ENCODE measurements around the gene COQ3. TPM values are rescaled to one million over a fixed set of nuclear protein-coding genes. Genes with fewer than 3 reads are reported as not detected.
A peak's percentile ranks its signal among the peaks of the same experiment; 100 is the strongest.

COQ3 gene
- total RNA-seq, 1 experiment from 2014 or later, result 5.3 TPM

DNA sequence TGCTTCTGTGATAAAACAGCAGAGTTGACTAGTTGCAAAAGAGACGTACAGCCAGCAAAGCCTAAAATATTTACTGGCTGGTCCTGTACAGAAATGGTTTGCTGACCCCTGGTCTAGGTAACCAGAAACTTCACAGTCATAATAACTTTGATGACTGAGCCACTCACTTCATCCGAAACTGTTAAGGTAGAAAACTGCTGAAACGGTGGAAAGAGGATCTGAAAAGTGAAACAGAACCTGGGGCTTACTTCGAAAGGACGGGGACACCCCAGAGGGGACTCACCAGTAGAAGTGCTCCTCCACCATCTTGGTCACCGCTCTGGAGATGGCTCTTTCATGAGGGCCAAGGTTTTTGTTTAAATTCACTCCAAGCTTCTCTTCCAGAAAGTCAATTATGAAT is 60.9 kb downstream of the COQ3 start:
- no peak for DNase-seq (ENCODE audit: low read depth)

DNA sequence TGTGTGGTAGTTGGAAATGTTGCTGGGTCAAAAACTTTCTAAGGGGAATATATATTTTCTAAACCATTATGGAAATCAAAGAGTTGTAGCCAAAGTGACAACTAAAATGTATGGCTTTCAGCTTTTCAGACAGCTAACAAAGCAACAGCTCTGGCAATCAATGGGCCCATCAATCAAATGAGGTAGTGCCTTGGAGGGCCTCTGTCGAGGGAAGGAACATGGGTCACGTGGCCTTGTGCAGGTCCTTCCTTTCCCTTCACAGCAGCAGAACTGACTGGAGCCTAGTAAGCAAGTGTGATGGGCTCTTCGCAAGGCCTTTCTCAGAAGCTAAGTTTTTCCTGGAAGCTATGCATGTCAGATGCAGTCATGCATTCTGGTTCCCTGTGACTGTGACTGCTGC is 62.5 kb downstream of the COQ3 start:
- no peak for DNase-seq (ENCODE audit: low read depth)

- DNase-seq (ENCODE audit: low read depth), result peak; percentile 77
These were observed 63.8 kb downstream of the COQ3 start for GRCh38 chr6:99330159-99330558.

- no peak for DNase-seq (ENCODE audit: low read depth)
These were observed 69.0 kb downstream of the COQ3 start for GRCh38 chr6:99324996-99325395.

Other genes with a start within 250 kb of the COQ3 start
- 0.90 and 2.9 TPM in 2 replicates for gene FAXC, start 44.5 kb downstream of the COQ3 start, total RNA-seq (2014; rRNA removed)
- gene PNISR, start 31.1 kb upstream of the COQ3 start, total RNA-seq (2014; rRNA removed), result 42.5 and 55.9 TPM in 2 replicates
- gene USP45, start 121.2 kb upstream of the COQ3 start, total RNA-seq (2014; rRNA removed), result 11.1 and 11.4 TPM in 2 replicates
- 67.9 and 71.2 TPM in 2 replicates for gene CCNC, start 174.5 kb upstream of the COQ3 start, total RNA-seq (2014; rRNA removed)
- gene PRDM13, start 212.6 kb upstream of the COQ3 start, total RNA-seq (2014; rRNA removed), result under 0.01 TPM in 1 of 2 replicates, not detected in the other